ENCODE results near the gene ZNF367. TPM values are rescaled to one million over a fixed set of nuclear protein-coding genes. Genes with fewer than 3 reads are reported as not detected.
A peak's percentile ranks its signal among the peaks of the same experiment; 100 is the strongest.

ZNF367 gene
- total and polyA plus RNA-seq, 9 of the 15 experiments (the other 6 are each of a cell fraction or from before 2014, with no cell fraction given) = 2.7 to 14.4 (median 10.0) TPM

- TF ChIP-seq, protein P1, sequence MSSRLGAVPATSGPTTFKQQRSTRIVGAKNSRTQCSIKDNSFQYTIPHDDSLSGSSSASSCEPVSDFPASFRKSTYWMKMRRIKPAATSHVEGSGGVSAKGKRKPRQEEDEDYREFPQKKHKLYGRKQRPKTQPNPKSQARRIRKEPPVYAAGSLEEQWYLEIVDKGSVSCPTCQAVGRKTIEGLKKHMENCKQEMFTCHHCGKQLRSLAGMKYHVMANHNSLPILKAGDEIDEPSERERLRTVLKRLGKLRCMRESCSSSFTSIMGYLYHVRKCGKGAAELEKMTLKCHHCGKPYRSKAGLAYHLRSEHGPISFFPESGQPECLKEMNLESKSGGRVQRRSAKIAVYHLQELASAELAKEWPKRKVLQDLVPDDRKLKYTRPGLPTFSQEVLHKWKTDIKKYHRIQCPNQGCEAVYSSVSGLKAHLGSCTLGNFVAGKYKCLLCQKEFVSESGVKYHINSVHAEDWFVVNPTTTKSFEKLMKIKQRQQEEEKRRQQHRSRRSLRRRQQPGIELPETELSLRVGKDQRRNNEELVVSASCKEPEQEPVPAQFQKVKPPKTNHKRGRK (tag; IDR thresholded peaks at IDR 0.05) = no peak
- no peak for TF ChIP-seq KLF13 (tag; IDR thresholded peaks at IDR 0.05; ENCODE audit: borderline replicate concordance, low read depth)
- no peak for TF ChIP-seq MXD1 (CRISPR knock-in tag; IDR thresholded peaks at IDR 0.05; ENCODE audit: borderline replicate concordance, poor library complexity, severe bottlenecking)
- no peak for TF ChIP-seq HES1 (IDR thresholded peaks at IDR 0.05; ENCODE audit: low read depth)
- TF ChIP-seq ETV1 (tag; conservative IDR thresholded peaks at IDR 0.05; ENCODE audit: low read depth) = no peak
- no peak for TF ChIP-seq NR1H2 (CRISPR knock-in tag; IDR thresholded peaks at IDR 0.05)
- TF ChIP-seq PKNOX1 (IDR thresholded peaks at IDR 0.05) = no peak
- TF ChIP-seq FOXO4 (CRISPR knock-in tag; IDR thresholded peaks at IDR 0.05) = no peak
- no peak for TF ChIP-seq CBX5 (IDR thresholded peaks at IDR 0.05; ENCODE audit: borderline replicate concordance, low read depth)
- TF ChIP-seq ZNF253 (CRISPR knock-in tag; conservative IDR thresholded peaks at IDR 0.05) = no peak
- TF ChIP-seq RHOXF2B (CRISPR knock-in tag; conservative IDR thresholded peaks at IDR 0.05) = no peak
- TF ChIP-seq KAT7 (CRISPR knock-in tag; IDR thresholded peaks at IDR 0.05; ENCODE audit: borderline replicate concordance) = peak; percentile 65; the same call in 1 of the 2 replicates
- no peak for TF ChIP-seq ZNF134 (CRISPR knock-in tag; conservative IDR thresholded peaks at IDR 0.05)
- TF ChIP-seq NRF1 (conservative IDR thresholded peaks at IDR 0.05 in 1 of 2, IDR thresholded peaks at IDR 0.05 in 1 of 2) = no peak
- TF ChIP-seq ZBTB5 (IDR thresholded peaks at IDR 0.05) = no peak
- no peak for TF ChIP-seq SFPQ (IDR thresholded peaks at IDR 0.05; ENCODE audit: low read depth, low read length)
- TF ChIP-seq SP1 (CRISPR knock-in tag; IDR thresholded peaks at IDR 0.05) = no peak
These were observed 4.6 kb downstream of the ZNF367 start (continued) for GRCh38 chr9:96413302-96414221.

All from K562 (cell line).